ENCODE results near the gene CALCOCO1. TPM values are rescaled to one million over a fixed set of nuclear protein-coding genes. Genes with fewer than 3 reads are reported as not detected.

CALCOCO1 gene
- total RNA-seq, 1 donor from 2014 or later, result 144 TPM

DNA sequence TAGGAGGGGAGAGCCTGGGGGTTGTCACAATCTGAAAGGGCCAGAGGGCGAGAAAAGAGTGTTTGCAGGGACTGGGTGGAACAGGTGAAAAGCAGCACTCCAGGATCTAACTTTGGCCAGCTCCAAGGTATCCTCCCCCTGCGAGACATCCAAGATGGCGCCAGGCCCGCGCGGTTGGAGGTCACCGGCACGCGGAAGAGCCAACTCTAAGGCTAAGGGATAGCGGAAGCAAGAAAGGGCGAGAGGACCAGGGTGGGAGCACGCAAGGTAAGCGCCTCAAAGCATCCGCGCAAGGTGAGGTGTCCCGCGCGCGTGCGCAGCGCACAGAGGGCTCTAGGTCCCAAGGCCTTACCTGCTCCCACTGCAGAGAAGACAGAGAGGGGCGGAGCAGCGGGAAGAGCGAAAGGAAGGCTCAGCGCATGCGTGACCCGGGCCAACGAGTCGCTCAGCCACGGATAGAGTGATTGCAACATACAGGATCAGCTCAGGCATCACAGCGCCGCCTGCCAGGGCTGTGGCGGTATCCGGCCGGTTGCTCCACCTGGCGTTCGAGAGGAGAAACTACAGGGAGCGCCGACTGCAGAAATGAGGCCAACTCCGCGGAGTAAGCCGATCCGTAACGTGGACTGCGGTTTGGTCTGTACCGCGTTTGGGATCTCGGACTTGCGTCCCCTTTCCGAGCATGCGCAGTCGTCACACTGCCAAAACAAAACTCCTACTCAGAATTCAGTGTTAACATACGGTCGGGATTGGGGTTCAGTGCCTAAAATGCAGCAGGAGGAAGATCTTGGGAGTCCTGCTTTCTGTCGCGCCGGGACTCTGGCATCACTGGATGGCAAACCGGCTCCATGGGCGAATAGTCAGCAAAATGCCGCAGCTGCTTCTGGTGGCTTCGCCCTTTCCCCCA is 51.3 kb downstream of the CALCOCO1 start, which contains the start of gene ATP5MC2:
ATP5MC2 (minus strand) TSS at position 383 of the 907 bp plus-strand sequence. CDS start 3,469 bp downstream, outside the sequence.
- peaks cover 14% of the 10 kb centered on the region for H3K36me3 Mint-ChIP-seq (ENCODE audit: low read depth, unreplicated experiment)
- H3K27ac Mint-ChIP-seq (ENCODE audit: unreplicated experiment), result peak within 1 kb of the TSS; percentile 93
- H3K27me3 Mint-ChIP-seq (ENCODE audit: unreplicated experiment), result peaks cover 9% of the 10 kb centered on the region
- TF ChIP-seq, protein P1, sequence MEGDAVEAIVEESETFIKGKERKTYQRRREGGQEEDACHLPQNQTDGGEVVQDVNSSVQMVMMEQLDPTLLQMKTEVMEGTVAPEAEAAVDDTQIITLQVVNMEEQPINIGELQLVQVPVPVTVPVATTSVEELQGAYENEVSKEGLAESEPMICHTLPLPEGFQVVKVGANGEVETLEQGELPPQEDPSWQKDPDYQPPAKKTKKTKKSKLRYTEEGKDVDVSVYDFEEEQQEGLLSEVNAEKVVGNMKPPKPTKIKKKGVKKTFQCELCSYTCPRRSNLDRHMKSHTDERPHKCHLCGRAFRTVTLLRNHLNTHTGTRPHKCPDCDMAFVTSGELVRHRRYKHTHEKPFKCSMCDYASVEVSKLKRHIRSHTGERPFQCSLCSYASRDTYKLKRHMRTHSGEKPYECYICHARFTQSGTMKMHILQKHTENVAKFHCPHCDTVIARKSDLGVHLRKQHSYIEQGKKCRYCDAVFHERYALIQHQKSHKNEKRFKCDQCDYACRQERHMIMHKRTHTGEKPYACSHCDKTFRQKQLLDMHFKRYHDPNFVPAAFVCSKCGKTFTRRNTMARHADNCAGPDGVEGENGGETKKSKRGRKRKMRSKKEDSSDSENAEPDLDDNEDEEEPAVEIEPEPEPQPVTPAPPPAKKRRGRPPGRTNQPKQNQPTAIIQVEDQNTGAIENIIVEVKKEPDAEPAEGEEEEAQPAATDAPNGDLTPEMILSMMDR (IDR thresholded peaks at IDR 0.05; ENCODE audit: unreplicated experiment), result peak; percentile 95
- H3K9me3 Mint-ChIP-seq (ENCODE audit: unreplicated experiment), result no peaks in the 10 kb centered on the region
- peak within 1 kb of the TSS; percentile 98 for H3K4me3 Mint-ChIP-seq (ENCODE audit: unreplicated experiment)
- peak; percentile 97 for DNase-seq (ENCODE audit: low spot score)
- peaks cover 30% of the 10 kb centered on the region for H3K4me1 Mint-ChIP-seq (ENCODE audit: unreplicated experiment)

DNA sequence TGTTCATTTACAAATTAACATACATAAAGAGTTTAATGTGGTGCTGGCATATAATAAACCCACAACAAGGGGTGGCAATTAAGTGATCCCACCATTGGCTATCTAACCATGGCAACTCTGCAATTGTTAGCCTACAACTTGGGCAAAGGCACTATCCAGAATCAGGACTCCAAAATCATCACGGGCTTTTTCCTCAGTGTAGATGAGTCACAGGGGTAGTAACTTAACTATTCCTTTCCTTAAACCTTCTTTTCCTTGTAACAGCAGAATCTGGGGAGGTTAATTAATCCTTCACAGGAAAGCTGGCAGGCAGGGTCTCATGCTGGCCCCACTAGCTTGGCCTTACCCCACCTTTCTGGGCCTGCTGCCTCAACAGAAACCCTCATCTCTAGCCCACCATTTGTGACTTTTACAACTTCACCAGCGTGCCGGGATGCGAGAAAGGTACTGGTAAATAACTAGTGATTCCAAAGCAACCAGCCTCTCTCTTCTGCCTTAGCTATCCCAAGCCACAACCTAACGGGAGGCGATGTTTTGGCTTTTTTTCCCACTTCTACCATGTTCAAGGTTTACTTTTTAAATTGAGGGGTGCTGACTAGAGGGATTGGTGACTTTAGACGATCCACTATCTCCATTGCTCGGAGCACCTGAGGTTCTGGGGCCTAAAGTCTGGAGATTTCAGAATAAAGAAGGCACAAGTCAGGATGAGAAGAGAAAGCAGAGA is 52.1 kb downstream of the CALCOCO1 start:
- peaks cover 9% of the 10 kb centered on the region for H3K27me3 Mint-ChIP-seq (ENCODE audit: unreplicated experiment)
- peak overlapping the region; percentile 98 for H3K4me3 Mint-ChIP-seq (ENCODE audit: unreplicated experiment)
- H3K4me1 Mint-ChIP-seq (ENCODE audit: unreplicated experiment), result peaks cover 30% of the 10 kb centered on the region
- peaks cover 14% of the 10 kb centered on the region for H3K36me3 Mint-ChIP-seq (ENCODE audit: low read depth, unreplicated experiment)
- no peaks in the 10 kb centered on the region for H3K9me3 Mint-ChIP-seq (ENCODE audit: unreplicated experiment)
- TF ChIP-seq, protein P1 (IDR thresholded peaks at IDR 0.05; ENCODE audit: unreplicated experiment), result no peak
- H3K27ac Mint-ChIP-seq (ENCODE audit: unreplicated experiment), result peak overlapping the region; percentile 93
- no peak for DNase-seq (ENCODE audit: low spot score)

DNA sequence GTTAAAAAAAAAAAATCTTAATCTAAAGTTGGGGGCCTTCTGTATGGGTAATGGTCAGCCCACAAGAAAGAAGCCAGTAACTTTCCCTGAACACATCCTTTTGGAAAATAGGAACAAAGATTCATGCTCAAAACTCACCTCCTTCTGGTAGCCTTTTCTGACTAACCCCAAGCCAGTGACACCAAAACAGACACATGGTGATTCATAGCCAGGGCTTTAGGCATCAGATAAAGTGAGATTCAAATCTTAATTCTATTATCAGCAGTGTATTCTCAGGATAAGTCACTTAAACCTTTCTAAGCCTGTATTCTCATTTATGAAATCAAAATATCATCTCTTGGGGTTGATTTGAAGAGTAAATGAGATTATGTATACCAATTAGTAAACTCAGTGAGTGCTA is 56.3 kb downstream of the CALCOCO1 start:
- H3K4me1 Mint-ChIP-seq (ENCODE audit: unreplicated experiment), result peaks cover 14% of the 10 kb centered on the region
- no peak for DNase-seq (ENCODE audit: low spot score)
- no peak overlapping the region for H3K27ac Mint-ChIP-seq (ENCODE audit: unreplicated experiment)
- H3K36me3 Mint-ChIP-seq (ENCODE audit: low read depth, unreplicated experiment), result peaks cover 31% of the 10 kb centered on the region
- H3K27me3 Mint-ChIP-seq (ENCODE audit: unreplicated experiment), result peaks cover 5% of the 10 kb centered on the region
- no peak overlapping the region for H3K4me3 Mint-ChIP-seq (ENCODE audit: unreplicated experiment)
- no peaks in the 10 kb centered on the region for H3K9me3 Mint-ChIP-seq (ENCODE audit: unreplicated experiment)
- TF ChIP-seq, protein P1 (IDR thresholded peaks at IDR 0.05; ENCODE audit: unreplicated experiment), result no peak

DNA sequence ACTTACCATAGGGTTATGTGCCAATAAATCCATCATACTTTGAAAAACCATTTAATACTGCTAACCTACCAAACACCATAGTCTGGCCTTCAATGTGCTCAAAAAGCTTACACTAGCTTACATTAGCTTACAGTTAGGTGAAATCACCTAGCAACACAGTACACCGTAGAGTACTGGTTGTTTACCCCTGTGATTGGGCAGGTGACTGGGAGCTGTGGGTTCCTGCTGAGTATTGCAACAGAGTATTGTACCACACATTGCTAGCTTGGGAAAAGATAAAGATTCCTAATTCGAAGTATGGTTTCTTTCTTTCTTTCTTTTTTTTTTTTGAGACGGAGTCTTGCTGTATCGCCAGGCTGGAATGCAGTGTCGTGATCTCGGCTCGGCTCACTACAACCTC is 56.9 kb downstream of the CALCOCO1 start:
- Mint-ChIP-seq H3K9me3 (ENCODE audit: unreplicated experiment) (no peaks in the 10 kb centered on the region), H3K27ac (ENCODE audit: unreplicated experiment) (no peak overlapping the region), H3K4me3 (ENCODE audit: unreplicated experiment) (no peak overlapping the region), H3K4me1 (ENCODE audit: unreplicated experiment) (peaks cover 8% of the 10 kb centered on the region), H3K27me3 (ENCODE audit: unreplicated experiment) (peaks cover 2% of the 10 kb centered on the region), H3K36me3 (ENCODE audit: low read depth, unreplicated experiment) (peaks cover 29% of the 10 kb centered on the region)
- TF ChIP-seq, protein P1 (IDR thresholded peaks at IDR 0.05; ENCODE audit: unreplicated experiment), result no peak
- no peak for DNase-seq (ENCODE audit: low spot score)

Data from endothelial cell (in vitro differentiated cells).